Esophagus muscularis mucosa (tissue), 4 donors: Measurements from ENCODE around the gene GPS1. TPM values are rescaled to one million over a fixed set of nuclear protein-coding genes. Genes with fewer than 3 reads are reported as not detected.

ENCODE experiments used
- DNase-seq: peaks from one replicate; pipeline ENCODE4 v3.0.0-alpha.2; 2017; ENCODE audit errors: extremely low spot score
- H3K27ac ChIP-seq, 4 donors: fragments of 200-600 bp; sonication (generic); replicated peaks in 1 of 4; 1 replicate in 3 of 4; 2 replicates in 1 of 4; pipeline ENCODE4 v1.5.1; 2016 to 2019; ENCODE audit warnings: mild to moderate bottlenecking in 1 of 4
- H3K27me3 ChIP-seq, 4 donors: fragments of 200-600 bp; sonication (generic); one replicate each; pipeline versions ENCODE4 v1.5.1 to v1.6.0; 2016 to 2019
- H3K36me3 ChIP-seq, 4 donors: fragments of 200-600 bp; sonication (generic); one replicate each; pipeline ENCODE4 v1.5.1; 2016 to 2019
- H3K4me1 ChIP-seq, 4 donors: fragments of 200-600 bp; sonication (generic); one replicate each; pipeline ENCODE4 v1.5.1; 2016 to 2019
- H3K4me3 ChIP-seq, 4 donors: fragments of 200-600 bp; sonication (generic); 1 replicate in 2 of 4; 2 replicates in 2 of 4; pipeline ENCODE4 v1.5.1; 2016 to 2019; ENCODE audit warnings: mild to moderate bottlenecking in 4 of 4, moderate library complexity in 1 of 4
- H3K9me3 ChIP-seq, 4 donors: fragments of 200-600 bp; sonication (generic); 1 replicate in 3 of 4; 2 replicates in 1 of 4; pipeline ENCODE4 v1.5.1; 2016 to 2019
- CTCF ChIP-seq, 3 experiments: fragments of 200-600 bp in 2 of 3; fragments of 450-650 bp in 1 of 3; sonication (generic) in 2 of 3; IDR thresholded peaks; one replicate each; pipeline ENCODE4 v1.5.1; 2017 to 2019; ENCODE audit warnings: antibody characterized with exemption in 3 of 3, mild to moderate bottlenecking in 2 of 3, moderate library complexity in 1 of 3
- EP300 ChIP-seq: sonication (generic); formaldehyde crosslinking; IDR thresholded peaks from one replicate; pipeline ENCODE4 v1.6.1; 2017; ENCODE audit warnings: antibody characterized with exemption
- POLR2A ChIP-seq: fragments of 450-650 bp; IDR thresholded peaks from one replicate; pipeline ENCODE4 v1.6.1; 2017; ENCODE audit warnings: antibody characterized with exemption, moderate library complexity, mild to moderate bottlenecking, low read depth
- POLR2AphosphoS5 ChIP-seq, 2 donors: sonication (generic); formaldehyde crosslinking; IDR thresholded peaks; one replicate each; pipeline ENCODE4 v1.6.1; 2017; ENCODE audit warnings: antibody characterized with exemption in 2 of 2
- WGBS: methylation state at CpG from one replicate; pipeline ENCODE4 v1.1.5; 2018; 5-methylcytosine and 5-hydroxymethylcytosine counted together
- intact Hi-C: fragments of 100-400 bp; cut with DNase I; formaldehyde crosslinking; loops from one replicate; pipeline ENCODE4 v1.15.1; 2023
- total RNA-seq, 4 donors: library from RNA; depleted of rRNA; stranded (reverse); fragments of >200 nt; gene quantifications; one replicate each; pipeline versions ENCODE4 v1.1.0 to v1.2.1, GENCODE V29; 2016

The GPS1 gene
- total RNA-seq, 4 donors from 2014 or later, result 64.4 to 108 (median 85.4) TPM

GRCh38 chr17:82087961-82088837 is 36.5 kb downstream of the GPS1 start:
- DNase-seq, result no peak
- Histone ChIP-seq H3K9me3 (no peaks in the 10 kb centered on the region), H3K27ac (no peak overlapping the region), H3K4me1 (no peaks in the 10 kb centered on the region), H3K4me3 (no peak overlapping the region), H3K27me3 (no peaks in the 10 kb centered on the region), H3K36me3 (peaks cover 95 to 100% (median 100%) of the 10 kb centered on the region in 4 donors)
- WGBS, result 95% methylated on average over 47 of the region's 48 CpGs
- intact Hi-C loops, result no loop called here
- TF ChIP-seq EP300, result no peak
- TF ChIP-seq POLR2AphosphoS5 (IDR thresholded peaks at IDR 0.05), result no peak
- no peak for TF ChIP-seq POLR2A
- TF ChIP-seq CTCF (IDR thresholded peaks at IDR 0.05), result no peak

GRCh38 chr17:82088838-82089722 is 37.4 kb downstream of the GPS1 start:
- Histone ChIP-seq H3K4me3 (no peak overlapping the region), H3K27ac (no peak overlapping the region), H3K4me1 (no peaks in the 10 kb centered on the region), H3K9me3 (no peaks in the 10 kb centered on the region), H3K27me3 (no peaks in the 10 kb centered on the region), H3K36me3 (peaks cover 90 to 100% (median 100%) of the 10 kb centered on the region in 4 donors)
- intact Hi-C loops, result no loop called here
- TF ChIP-seq EP300 (no peak), CTCF (IDR thresholded peaks at IDR 0.05) (no peak), POLR2AphosphoS5 (IDR thresholded peaks at IDR 0.05) (no peak), POLR2A (no peak)
- no peak for DNase-seq
- 92% methylated on average over 20 of the region's 47 CpGs for WGBS

- intact Hi-C loops, result no loop called here
- peaks cover 84 to 100% (median 100%) of the 10 kb centered on the region in 4 donors for H3K36me3 ChIP-seq
- 90% methylated on average over 10 of the region's 29 CpGs for WGBS
- TF ChIP-seq POLR2AphosphoS5 (IDR thresholded peaks at IDR 0.05), result no peak
- TF ChIP-seq EP300, result no peak
- TF ChIP-seq CTCF (IDR thresholded peaks at IDR 0.05), result no peak
- no peak for TF ChIP-seq POLR2A
- no peak overlapping the region for H3K27ac ChIP-seq
- H3K9me3 ChIP-seq, result no peaks in the 10 kb centered on the region
- no peaks in the 10 kb centered on the region for H3K4me1 ChIP-seq
- no peak overlapping the region for H3K4me3 ChIP-seq
- no peak for DNase-seq
- H3K27me3 ChIP-seq, result no peaks in the 10 kb centered on the region
These were observed 38.2 kb downstream of the GPS1 start for GRCh38 chr17:82089723-82090548.

- Histone ChIP-seq H3K4me1 (peaks cover 0 to 2% (median under 1%) of the 10 kb centered on the region in 4 donors), H3K4me3 (no peak overlapping the region), H3K27ac (no peak overlapping the region), H3K27me3 (no peaks in the 10 kb centered on the region), H3K9me3 (no peaks in the 10 kb centered on the region), H3K36me3 (peaks cover 81 to 100% (median 100%) of the 10 kb centered on the region in 4 donors)
- TF ChIP-seq CTCF (IDR thresholded peaks at IDR 0.05) (no peak), EP300 (no peak), POLR2AphosphoS5 (IDR thresholded peaks at IDR 0.05) (no peak), POLR2A (no peak)
- DNase-seq, result no peak
- WGBS, result 93% methylated on average over 11 of the region's 29 CpGs
- intact Hi-C loops, result no loop called here
These were observed 39.0 kb downstream of the GPS1 start for GRCh38 chr17:82090549-82091263.
